GM08714 (cell line): ENCODE results near the gene CGB1.
"Not testable (repeated sequence)": the region's sequence is repeated elsewhere in the genome, so short reads cannot be mapped to it uniquely, and the experiment has no call there.

Experiments
- H3K4me3 ChIP-seq: fragments of 200-500 bp; sonication (Bioruptor generic); 2 replicates; pipeline ENCODE4 v1.5.1; 2014; ENCODE audit warnings: mild to moderate bottlenecking, low read length, inconsistent platforms
- ZNF274 ChIP-seq: IDR thresholded peaks from 2 replicates; pipeline ENCODE4 v1.6.1; 2012; ENCODE audit warnings: mild to moderate bottlenecking, low read depth, low read length

CGB1 gene

GRCh38 chr19:49042177-49042576 lies 5.5 kb upstream of the CGB1 start:
- H3K4me3 ChIP-seq: no peak overlapping the region
- no peak for TF ChIP-seq ZNF274

GRCh38 chr19:49039736-49040135 lies 3.0 kb upstream of the CGB1 start:
- H3K4me3 ChIP-seq: not testable (repeated sequence)

- H3K4me3 ChIP-seq: not testable (repeated sequence)
Observed at GRCh38 chr19:49038557-49039276, 2.0 kb upstream of the CGB1 start.

- not testable (repeated sequence) for H3K4me3 ChIP-seq
Observed at GRCh38 chr19:49038111-49038510, 1.4 kb upstream of the CGB1 start.

- not testable (repeated sequence) for H3K4me3 ChIP-seq
Observed at GRCh38 chr19:49031642-49032301, 4.9 kb downstream of the CGB1 start, which contains the start of gene CGB2. CGB2 (plus strand) TSS chr19:49031890; CDS start chr19:49032096, 206 bp downstream.

- not testable (repeated sequence) for H3K4me3 ChIP-seq
Observed at GRCh38 chr19:49030323-49030722, 6.4 kb downstream of the CGB1 start.

GRCh38 chr19:49029749-49030148 lies 6.9 kb downstream of the CGB1 start:
- H3K4me3 ChIP-seq: not testable (repeated sequence)

GRCh38 chr19:49028686-49029085 lies 8.0 kb downstream of the CGB1 start:
- not testable (repeated sequence) for H3K4me3 ChIP-seq

GRCh38 chr19:49025599-49025998 lies 11.1 kb downstream of the CGB1 start:
- H3K4me3 ChIP-seq: not testable (repeated sequence)

- H3K4me3 ChIP-seq: not testable (repeated sequence)
Observed at GRCh38 chr19:49025088-49025487, 11.6 kb downstream of the CGB1 start.

- not testable (repeated sequence) for H3K4me3 ChIP-seq
Observed at GRCh38 chr19:49024233-49024632, 12.5 kb downstream of the CGB1 start, which contains the start of gene CGB3. CGB3 (minus strand) TSS chr19:49024333; CDS start chr19:49023971, 362 bp downstream.

GRCh38 chr19:49022116-49022515 lies 14.6 kb downstream of the CGB1 start:
- no peak overlapping the region for H3K4me3 ChIP-seq
- TF ChIP-seq ZNF274: no peak

- TF ChIP-seq ZNF274: no peak
- no peak overlapping the region for H3K4me3 ChIP-seq
Observed at GRCh38 chr19:49020931-49021895, 15.5 kb downstream of the CGB1 start.

- no peak for TF ChIP-seq ZNF274
- no peak overlapping the region for H3K4me3 ChIP-seq
Observed at GRCh38 chr19:49020342-49020741, 16.4 kb downstream of the CGB1 start.

GRCh38 chr19:49019242-49019932 lies 17.3 kb downstream of the CGB1 start:
- no peak for TF ChIP-seq ZNF274
- peak overlapping the region; percentile 25; the same call in 1 of the 2 replicates for H3K4me3 ChIP-seq

- H3K4me3 ChIP-seq: peak overlapping the region; percentile 33; the same call in 1 of the 2 replicates
Observed at GRCh38 chr19:49018388-49019241, 18.1 kb downstream of the CGB1 start.
